GM12878 (cell line): ENCODE results near the gene PGLYRP4. TPM values are rescaled to one million over a fixed set of nuclear protein-coding genes. Genes with fewer than 3 reads are reported as not detected.

ENCODE experiments used
- ATAC-seq: fragments of 200-7000 bp; cut with Tn5 transposase; 3 replicates; pipeline ENCODE4 v1.9.1; 2020; ENCODE audit warnings: mild to moderate bottlenecking, moderate library complexity
- BruUV-seq: library from RNA; stranded (reverse); fragments of 400-500 nt; replicated peaks from 2 replicates; lab custom pipeline; 2021; lab: Mats Ljungman, UMichigan
- CTCF ChIA-PET: fragments of 300-600 bp; sonication (Branson Sonifier 250); formaldehyde crosslinking; extraction: SDS; loops from one replicate; lab custom pipeline; 2021; ENCODE audit warnings: inconsistent platforms; lab: Yijun Ruan, JAX
- POLR2A ChIA-PET: fragments of 350-600 bp; formaldehyde crosslinking; extraction: SDS; loops from one replicate; lab custom pipeline; 2021; ENCODE audit warnings: inconsistent platforms; lab: Charles Lee
- RAD21 ChIA-PET: fragments of 300-600 bp; sonication (Branson Sonifier 250); formaldehyde crosslinking; loops from one replicate; lab custom pipeline; 2023; ENCODE audit warnings: antibody characterized with exemption; ENCODE audit not compliant: unreplicated experiment; lab: Charles Lee
- SMC1A ChIA-PET: fragments of 300-600 bp; sonication (Branson Sonifier 250); formaldehyde crosslinking; loops from one replicate; lab custom pipeline; 2023; ENCODE audit not compliant: unreplicated experiment, uncharacterized antibody; lab: Charles Lee
- DNase-seq: peaks from one replicate; pipeline ENCODE4 v3.0.0-alpha.2; 2011; ENCODE audit warnings: low read depth, low spot score
- FAIRE-seq: peaks from 3 replicates; lab custom pipeline; 2011; peaks lifted over from hg19 to GRCh38; lab: Jason Lieb, UNC
- H2AFZ ChIP-seq: 2 replicates; pipeline ENCODE4 v1.6.0; 2011; ENCODE audit warnings: low read depth, low read length, control low read depth; ENCODE audit not compliant: control insufficient read depth
- H3K27ac ChIP-seq: 2 replicates; pipeline ENCODE4 v1.5.1; 2011; ENCODE audit warnings: control low read depth; ENCODE audit not compliant: control insufficient read depth, insufficient read depth
- H3K27me3 ChIP-seq, 2 experiments: replicated peaks in 1 of 2; 2 replicates each; pipeline versions ENCODE4 v1.6.0 to v1.6.1; 2011; ENCODE audit warnings: low read length in 1 of 2; ENCODE audit not compliant: control insufficient read depth in 2 of 2, insufficient read depth in 2 of 2
- H3K36me3 ChIP-seq, 2 experiments: 2 replicates each; pipeline ENCODE4 v1.5.1; 2011; ENCODE audit warnings: low read length in 1 of 2; ENCODE audit not compliant: control insufficient read depth in 2 of 2, insufficient read depth in 2 of 2
- H3K4me1 ChIP-seq: 2 replicates; pipeline ENCODE4 v1.6.1; 2011; ENCODE audit warnings: mild to moderate bottlenecking, low read length, moderate library complexity, mixed read lengths; ENCODE audit not compliant: control insufficient read depth, insufficient read depth
- H3K4me2 ChIP-seq: 2 replicates; pipeline ENCODE4 v1.6.0; 2011; ENCODE audit warnings: control low read depth; ENCODE audit not compliant: control insufficient read depth, insufficient read depth
- H3K4me3 ChIP-seq: fragments of 200-600 bp; sonication (generic); 2 replicates; pipeline ENCODE4 v1.5.1; 2016
- H3K79me2 ChIP-seq: 2 replicates; pipeline ENCODE4 v1.6.0; 2011; ENCODE audit warnings: low read length; ENCODE audit not compliant: control insufficient read depth, insufficient read depth
- H3K9ac ChIP-seq: 2 replicates; pipeline ENCODE4 v1.8.0; 2011; ENCODE audit warnings: low read length, control low read depth, mixed read lengths; ENCODE audit not compliant: control insufficient read depth, insufficient read depth
- H3K9me3 ChIP-seq: replicated peaks from 3 replicates; pipeline ENCODE4 v1.5.1; 2011; ENCODE audit warnings: mild to moderate bottlenecking, low read length; ENCODE audit not compliant: control insufficient read depth, insufficient read depth
- H4K20me1 ChIP-seq: 2 replicates; pipeline ENCODE4 v1.6.0; 2011; ENCODE audit not compliant: control insufficient read depth, insufficient read depth
- BCLAF1 ChIP-seq: fragments of 450-650 bp; IDR thresholded peaks from 2 replicates; pipeline ENCODE4 v1.6.1; 2017; ENCODE audit warnings: antibody characterized with exemption, mild to moderate bottlenecking, moderate library complexity
- CBX5 ChIP-seq: sonication (generic); IDR thresholded peaks from 2 replicates; pipeline ENCODE4 v1.6.1; 2016; ENCODE audit warnings: low read depth, moderate library complexity, mild to moderate bottlenecking, inconsistent platforms
- CHD1 ChIP-seq: IDR thresholded peaks from 2 replicates; pipeline ENCODE4 v1.6.1; 2012; ENCODE audit warnings: low read depth, low read length, improper control_type of control experiment
- CHD4 ChIP-seq: fragments of 200-600 bp; sonication (generic); IDR thresholded peaks from 2 replicates; pipeline ENCODE4 v1.6.1; 2016; ENCODE audit warnings: mild to moderate bottlenecking
- HDAC6 ChIP-seq: fragments of 200-600 bp; sonication (generic); IDR thresholded peaks from one replicate; pipeline ENCODE4 v1.8.0; 2017; ENCODE audit warnings: antibody characterized with exemption; ENCODE audit not compliant: unreplicated experiment
- IRF3 ChIP-seq: fragments of 450-650 bp; IDR thresholded peaks from 2 replicates; pipeline ENCODE4 v1.6.1; 2014; ENCODE audit warnings: mild to moderate bottlenecking
- IRF4 ChIP-seq: IDR thresholded peaks from 2 replicates; pipeline ENCODE4 v1.6.1; 2011; ENCODE audit warnings: low read depth, low read length
- KAT2A ChIP-seq: conservative IDR thresholded peaks from 2 replicates; pipeline ENCODE4 v1.6.1; 2011; ENCODE audit warnings: low read depth, low read length; ENCODE audit not compliant: control insufficient read depth
- MXI1 ChIP-seq: fragments of 150-350 bp; IDR thresholded peaks from 2 replicates; pipeline ENCODE4 v1.6.1; 2011; ENCODE audit warnings: low read depth, mild to moderate bottlenecking, inconsistent platforms, low read length, improper control_type of control experiment
- MYC ChIP-seq: IDR thresholded peaks from 2 replicates; pipeline ENCODE4 v1.6.1; 2011; ENCODE audit warnings: mild to moderate bottlenecking, low read length, moderate library complexity, inconsistent platforms; ENCODE audit not compliant: insufficient read depth, insufficient replicate concordance, insufficient read length, severe bottlenecking
- NFXL1 ChIP-seq: fragments of 450-650 bp; IDR thresholded peaks from 2 replicates; pipeline ENCODE4 v1.6.1; 2017; ENCODE audit warnings: antibody characterized with exemption, mild to moderate bottlenecking, borderline replicate concordance
- NR2F1 ChIP-seq: fragments of 450-650 bp; conservative IDR thresholded peaks from 2 replicates; pipeline ENCODE4 v1.6.1; 2017; ENCODE audit warnings: mild to moderate bottlenecking
- SIX5 ChIP-seq: IDR thresholded peaks from 2 replicates; pipeline ENCODE4 v1.6.1; 2011; ENCODE audit warnings: mild to moderate bottlenecking, low read depth, low read length, moderate library complexity; ENCODE audit not compliant: severe bottlenecking
- SMAD5 ChIP-seq: IDR thresholded peaks from 2 replicates; pipeline ENCODE4 v1.6.1; 2016; ENCODE audit warnings: antibody characterized with exemption, low read depth
- TCF7 ChIP-seq: IDR thresholded peaks from 2 replicates; pipeline ENCODE4 v1.6.1; 2014; ENCODE audit warnings: antibody characterized with exemption, borderline replicate concordance
- ZSCAN29 ChIP-seq: fragments of 450-650 bp; IDR thresholded peaks from 2 replicates; pipeline ENCODE4 v1.6.1; 2017; ENCODE audit warnings: mild to moderate bottlenecking, moderate library complexity
- WGBS: methylation state at CpG from one replicate; pipeline ENCODE4 v1.1.6; 2016; ENCODE audit warnings: low lambda C conversion rate; ENCODE audit not compliant: insufficient replicate concordance, insufficient coverage; ENCODE audit errors: missing lambda C conversion rate; 5-methylcytosine and 5-hydroxymethylcytosine counted together
- in situ Hi-C: fragments of 300-500 bp; cut with MboI; formaldehyde crosslinking; loops from 9 replicates; pipeline ENCODE4 v1.14.3; 2018; ENCODE audit warnings: mixed read lengths
- intact Hi-C: fragments of 100-400 bp; cut with micrococcal nuclease; formaldehyde crosslinking; loops from one replicate; pipeline ENCODE4 v1.14.2; 2022; ENCODE audit not compliant: unreplicated experiment
- polyA plus RNA-seq, 11 experiments: library from polyadenylated mRNA; depleted of rRNA in 4 of 11; unstranded in 6 of 11; stranded (reverse) in 5 of 11; fragments of >200 nt; fragmentation: Nextera tagmentation in 4 of 11; fragmentation: Illumina TruSeq in 1 of 11; extraction: Ambion mirVana in 4 of 11; extraction: Trizol in 1 of 11; gene quantifications; 1 replicate in 1 of 11; 2 replicates in 10 of 11; pipeline versions ENCODE4 v1.2.1 to v1.2.3, GENCODE V29; 2011 to 2016; ENCODE audit warnings: inconsistent platforms in 2 of 11, missing spikeins in 2 of 11, low read depth in 1 of 11
- total RNA-seq, 4 experiments: library from RNA; depleted of rRNA in 3 of 4; stranded (reverse); fragments of >200 nt in 3 of 4; fragmentation: Illumina TruSeq in 1 of 4; extraction: Trizol in 1 of 4; gene quantifications; 2 replicates each; pipeline versions ENCODE4 v1.2.1 to v1.2.3, GENCODE V29; 2013 to 2021

Gene PGLYRP4
- total and polyA plus RNA-seq, 10 of the 15 experiments (the other 5 are each of a cell fraction or from before 2014, with no cell fraction given) = 0.22 to 3.0 (median 0.44) TPM

- H3K9ac ChIP-seq = no peak overlapping the region
- H3K27ac ChIP-seq = no peak overlapping the region
- TF ChIP-seq SMAD5 = no peak
- TF ChIP-seq HDAC6 = no peak
- no peak for TF ChIP-seq CHD1
- no peak for TF ChIP-seq MYC
- TF ChIP-seq SIX5 = no peak
- no peak for TF ChIP-seq IRF3
- no peak for TF ChIP-seq BCLAF1
- TF ChIP-seq TCF7 = no peak
- no peak for TF ChIP-seq NR2F1
- TF ChIP-seq IRF4 = no peak
- TF ChIP-seq CBX5 = no peak
- TF ChIP-seq NFXL1 = no peak
- no peak for TF ChIP-seq KAT2A
- no peak for TF ChIP-seq MXI1
- TF ChIP-seq CHD4 = no peak
- no peak for TF ChIP-seq ZSCAN29
- WGBS = 19% methylated on average over 3 of the region's 3 CpGs
- no peaks in the 10 kb centered on the region for H3K79me2 ChIP-seq
- no peaks in the 10 kb centered on the region for H3K36me3 ChIP-seq
- CTCF ChIA-PET = interaction anchor here (0.7 to 1.9 kb wide), 4 partner anchors 9 to 133 kb away, joined by 4 to 13 read pairs (median 8); no protein-coding TSS in a partner anchor
- POLR2A ChIA-PET = no interaction called here
- BruUV-seq = no TSS peak
- H3K9me3 ChIP-seq = no peaks in the 10 kb centered on the region
- RAD21 ChIA-PET = interaction anchor here (1.6 to 1.9 kb wide), 2 partner anchors 9 to 133 kb away, joined by 5 to 6 read pairs; no protein-coding TSS in a partner anchor
- no peaks in the 10 kb centered on the region for H4K20me1 ChIP-seq
- no peak for ATAC-seq
- in situ Hi-C loops (no loop called here), intact Hi-C loops (no loop called here)
- no peaks in the 10 kb centered on the region for H3K4me1 ChIP-seq
- H3K4me2 ChIP-seq = no peak overlapping the region
- SMC1A ChIA-PET = interaction anchor here (1.4 to 1.5 kb wide), 2 partner anchors 9 to 132 kb away, joined by 3 read pairs; no protein-coding TSS in a partner anchor
- FAIRE-seq = no peak
- H3K27me3 ChIP-seq = no peaks in the 10 kb centered on the region
- no peak overlapping the region for H3K4me3 ChIP-seq
- no peak for DNase-seq
- H2AFZ ChIP-seq = no peak overlapping the region
Measured at GRCh38 chr1:153362187-153362775, 13.6 kb upstream of the PGLYRP4 start.
